BE2C (cell line): ENCODE measurements around the gene IGFBP7.

ENCODE experiments used
- DNase-seq: peaks from one replicate; pipeline ENCODE4 v3.0.0-alpha.2; 2020
- H3K27me3 ChIP-seq: fragments of 250-450 bp; sonication (Bioruptor Pico); 2 replicates; pipeline ENCODE4 v1.5.1; 2020; ENCODE audit warnings: mild to moderate bottlenecking
- H3K36me3 ChIP-seq: fragments of 250-450 bp; sonication (Bioruptor Pico); 2 replicates; pipeline ENCODE4 v1.5.1; 2020; ENCODE audit warnings: mild to moderate bottlenecking
- H3K4me1 ChIP-seq: fragments of 250-450 bp; sonication (Bioruptor Pico); 2 replicates; pipeline ENCODE4 v1.5.1; 2020
- H3K4me3 ChIP-seq: 2 replicates; pipeline ENCODE4 v1.5.1; 2011; ENCODE audit warnings: low read depth, low read length
- H3K9me3 ChIP-seq: fragments of 250-450 bp; sonication (Bioruptor Pico); 2 replicates; pipeline ENCODE4 v1.5.1; 2020
- TF ChIP-seq, protein P1 (sequence below): IDR thresholded peaks from 2 replicates; pipeline ENCODE4 v1.5.1; 2012; ENCODE audit warnings: mild to moderate bottlenecking, low read depth, low read length

The IGFBP7 gene

DNA sequence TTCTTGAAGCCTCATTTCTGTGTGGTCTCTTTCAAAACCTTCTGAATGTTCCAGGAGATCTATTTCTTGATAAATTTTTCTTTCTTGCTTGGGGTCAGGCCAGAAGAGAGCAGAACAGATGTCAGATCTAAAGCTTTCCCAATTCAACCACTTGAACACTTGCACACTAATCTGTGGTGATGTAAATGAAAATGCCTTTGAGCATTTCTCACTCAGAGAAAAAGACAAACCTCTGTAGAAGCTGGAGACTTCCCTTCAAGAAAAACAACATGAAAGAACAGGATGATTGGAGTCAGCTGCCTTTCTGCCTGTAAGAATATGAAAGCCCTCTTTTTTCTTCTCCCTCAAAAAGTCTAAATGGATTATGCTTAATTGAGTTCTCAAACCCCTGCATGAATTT, 11.2 kb downstream of the IGFBP7 start:
- no peak for DNase-seq
- no peaks in the 10 kb centered on the region for H3K36me3 ChIP-seq
- TF ChIP-seq, protein P1, sequence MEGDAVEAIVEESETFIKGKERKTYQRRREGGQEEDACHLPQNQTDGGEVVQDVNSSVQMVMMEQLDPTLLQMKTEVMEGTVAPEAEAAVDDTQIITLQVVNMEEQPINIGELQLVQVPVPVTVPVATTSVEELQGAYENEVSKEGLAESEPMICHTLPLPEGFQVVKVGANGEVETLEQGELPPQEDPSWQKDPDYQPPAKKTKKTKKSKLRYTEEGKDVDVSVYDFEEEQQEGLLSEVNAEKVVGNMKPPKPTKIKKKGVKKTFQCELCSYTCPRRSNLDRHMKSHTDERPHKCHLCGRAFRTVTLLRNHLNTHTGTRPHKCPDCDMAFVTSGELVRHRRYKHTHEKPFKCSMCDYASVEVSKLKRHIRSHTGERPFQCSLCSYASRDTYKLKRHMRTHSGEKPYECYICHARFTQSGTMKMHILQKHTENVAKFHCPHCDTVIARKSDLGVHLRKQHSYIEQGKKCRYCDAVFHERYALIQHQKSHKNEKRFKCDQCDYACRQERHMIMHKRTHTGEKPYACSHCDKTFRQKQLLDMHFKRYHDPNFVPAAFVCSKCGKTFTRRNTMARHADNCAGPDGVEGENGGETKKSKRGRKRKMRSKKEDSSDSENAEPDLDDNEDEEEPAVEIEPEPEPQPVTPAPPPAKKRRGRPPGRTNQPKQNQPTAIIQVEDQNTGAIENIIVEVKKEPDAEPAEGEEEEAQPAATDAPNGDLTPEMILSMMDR = no peak
- peaks cover 11% of the 10 kb centered on the region; the same call in 1 of the 2 replicates for H3K4me1 ChIP-seq
- H3K9me3 ChIP-seq = no peaks in the 10 kb centered on the region
- H3K4me3 ChIP-seq = no peak overlapping the region
- H3K27me3 ChIP-seq = no peaks in the 10 kb centered on the region

DNA sequence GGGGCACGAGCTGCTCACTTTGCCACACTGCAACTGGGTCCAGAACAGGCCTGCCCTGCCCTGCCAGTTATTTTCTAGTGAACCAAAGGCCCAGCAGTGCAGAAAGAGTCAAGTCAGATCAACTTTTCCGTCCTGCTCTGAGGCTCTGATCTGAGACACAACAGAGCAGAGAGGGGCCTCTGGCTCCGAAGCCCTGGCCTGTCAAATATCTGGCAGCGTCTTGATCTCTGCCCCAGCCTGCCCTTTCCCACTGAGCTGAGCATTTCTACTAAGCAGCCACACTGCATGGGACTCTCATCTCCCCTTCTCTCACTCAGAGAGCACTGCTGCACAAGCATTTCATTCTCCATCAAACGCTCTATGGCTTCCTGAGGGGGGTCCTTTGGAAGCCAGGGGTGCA, 11.8 kb downstream of the IGFBP7 start:
- Histone ChIP-seq H3K4me1 (peaks cover 11% of the 10 kb centered on the region; the same call in 1 of the 2 replicates), H3K27me3 (no peaks in the 10 kb centered on the region), H3K9me3 (no peaks in the 10 kb centered on the region), H3K4me3 (no peak overlapping the region), H3K36me3 (no peaks in the 10 kb centered on the region)
- DNase-seq = no peak
- TF ChIP-seq, protein P1 = no peak

DNA sequence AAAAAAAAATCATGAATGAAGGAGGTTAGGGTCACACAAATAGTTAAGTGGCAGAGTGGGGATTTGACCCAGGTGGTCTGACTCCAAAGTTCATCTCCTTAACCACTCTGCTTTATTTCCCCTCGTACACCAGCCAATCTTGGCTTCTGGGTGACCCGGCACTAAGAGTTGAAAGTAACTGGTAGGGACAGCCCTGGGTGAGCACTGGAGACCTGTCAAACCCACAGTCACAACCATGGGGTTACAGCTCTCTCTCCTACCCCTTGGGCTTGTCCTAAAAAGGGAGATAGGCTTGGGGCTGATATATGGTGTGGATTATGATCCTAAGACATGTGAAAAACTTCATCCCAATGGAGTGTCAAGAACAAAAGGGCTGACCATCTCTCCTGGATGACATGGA, 12.5 kb downstream of the IGFBP7 start:
- no peak for DNase-seq
- TF ChIP-seq, protein P1 = no peak
- Histone ChIP-seq H3K36me3 (no peaks in the 10 kb centered on the region), H3K27me3 (no peaks in the 10 kb centered on the region), H3K4me1 (peaks cover 7% of the 10 kb centered on the region; the same call in 1 of the 2 replicates), H3K9me3 (no peaks in the 10 kb centered on the region), H3K4me3 (no peak overlapping the region)

DNA sequence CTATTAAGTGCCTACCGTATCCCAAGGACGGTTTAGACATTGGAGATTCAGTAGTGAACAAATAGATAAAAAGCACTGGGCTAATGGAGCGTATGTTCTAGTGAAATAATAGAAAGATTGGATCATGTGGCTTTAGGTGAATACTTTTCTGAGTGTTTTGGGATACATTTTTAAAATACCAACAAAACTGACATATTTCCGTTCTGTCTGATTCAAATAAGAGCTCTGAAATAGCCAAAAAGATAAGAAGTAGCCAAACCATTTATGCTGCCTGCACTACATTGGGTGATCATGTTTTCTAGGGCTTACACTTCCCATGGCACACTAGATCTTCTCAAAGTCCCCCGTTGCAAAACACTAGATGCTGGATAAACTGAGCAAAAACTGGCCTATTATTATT, 14.2 kb downstream of the IGFBP7 start:
- H3K4me3 ChIP-seq = no peak overlapping the region
- no peaks in the 10 kb centered on the region; the same call in 1 of the 2 replicates for H3K4me1 ChIP-seq
- TF ChIP-seq, protein P1 = no peak
- no peaks in the 10 kb centered on the region for H3K27me3 ChIP-seq
- H3K36me3 ChIP-seq = no peaks in the 10 kb centered on the region
- no peaks in the 10 kb centered on the region for H3K9me3 ChIP-seq
- no peak for DNase-seq

DNA sequence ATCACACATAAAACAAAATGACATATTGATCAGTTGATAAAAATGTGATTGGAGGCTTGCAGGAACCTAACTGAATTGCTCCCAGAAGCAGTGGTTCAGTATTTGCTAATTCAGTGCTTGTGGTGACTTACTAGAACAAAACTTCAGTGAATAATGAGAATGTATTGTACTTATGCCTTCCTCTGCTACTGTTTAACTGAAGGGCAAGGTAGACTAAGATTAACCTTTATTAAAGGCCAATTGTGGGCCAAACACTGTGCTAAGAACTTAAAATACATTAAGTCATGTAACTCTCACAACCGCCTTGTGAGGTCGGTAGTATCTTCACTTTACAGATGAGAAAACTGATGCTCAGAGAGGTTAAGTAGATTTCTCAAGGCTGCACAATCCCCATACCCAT, 14.9 kb downstream of the IGFBP7 start:
- Histone ChIP-seq H3K9me3 (no peaks in the 10 kb centered on the region), H3K36me3 (no peaks in the 10 kb centered on the region), H3K27me3 (no peaks in the 10 kb centered on the region), H3K4me3 (no peak overlapping the region), H3K4me1 (no peaks in the 10 kb centered on the region)
- no peak for DNase-seq
- TF ChIP-seq, protein P1 = no peak

DNA sequence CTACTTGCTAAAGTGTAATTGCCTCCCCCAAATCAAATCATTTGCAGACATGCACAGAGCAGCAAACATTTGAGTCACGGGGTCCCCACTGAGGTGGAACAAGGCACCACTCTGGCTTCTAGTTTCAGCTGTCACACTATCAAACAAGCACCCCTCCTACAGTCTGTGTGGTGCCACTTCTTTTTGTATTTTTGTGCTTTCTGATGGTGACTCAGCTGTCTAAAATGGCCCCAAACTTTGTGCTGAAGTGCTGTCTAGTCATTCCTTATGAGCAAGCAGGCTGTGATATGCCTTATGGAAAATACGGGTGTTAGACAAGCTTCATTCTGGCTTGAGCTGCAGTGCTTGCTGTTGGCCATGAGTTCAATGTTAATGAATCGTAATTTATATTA, 15.4 kb downstream of the IGFBP7 start:
- Histone ChIP-seq H3K36me3 (no peaks in the 10 kb centered on the region), H3K4me1 (no peaks in the 10 kb centered on the region), H3K4me3 (no peak overlapping the region), H3K9me3 (no peaks in the 10 kb centered on the region), H3K27me3 (no peaks in the 10 kb centered on the region)
- no peak for DNase-seq
- TF ChIP-seq, protein P1 = no peak
